IPS DF 19.7 (cell line): ENCODE measurements around the gene G2E3.
A peak's percentile ranks its signal among the peaks of the same experiment; 100 is the strongest.
"Not testable (repeated sequence)": the region's sequence is repeated elsewhere in the genome, so short reads cannot be mapped to it uniquely, and the experiment has no call there.

Experiments
- DNase-seq: peaks from one replicate; pipeline ENCODE4 v3.0.0-alpha.2; 2013; ENCODE audit warnings: low read depth, low spot score

G2E3 gene

GRCh38 chr14:30558675-30559555, at the start of gene G2E3:
G2E3 (plus strand) TSS chr14:30559158; CDS start chr14:30581080, 21,922 bp downstream.
- DNase-seq, result peak; percentile 74

- no peak for DNase-seq
Measured at GRCh38 chr14:30517737-30518136, 41.2 kb upstream of the G2E3 start.

GRCh38 chr14:30518867-30519560, 39.9 kb upstream of the G2E3 start:
- no peak for DNase-seq

- DNase-seq, result no peak
Measured at GRCh38 chr14:30519961-30520360, 39.0 kb upstream of the G2E3 start.

- no peak for DNase-seq
Measured at GRCh38 chr14:30520536-30520935, 38.4 kb upstream of the G2E3 start.

GRCh38 chr14:30521899-30522736, 36.8 kb upstream of the G2E3 start:
- DNase-seq, result no peak

GRCh38 chr14:30525833-30526232, 33.1 kb upstream of the G2E3 start:
- DNase-seq, result no peak

GRCh38 chr14:30527196-30527595, 31.8 kb upstream of the G2E3 start:
- DNase-seq, result peak; percentile 23

GRCh38 chr14:30528119-30528518, 30.8 kb upstream of the G2E3 start:
- no peak for DNase-seq

- DNase-seq, result no peak
Measured at GRCh38 chr14:30528778-30529642, 29.9 kb upstream of the G2E3 start.

GRCh38 chr14:30532264-30532663, 26.7 kb upstream of the G2E3 start:
- DNase-seq, result no peak

- no peak for DNase-seq
Measured at GRCh38 chr14:30533126-30533525, 25.8 kb upstream of the G2E3 start.

- no peak for DNase-seq
Measured at GRCh38 chr14:30541318-30541717, 17.6 kb upstream of the G2E3 start.

- DNase-seq, result not testable (repeated sequence)
Measured at GRCh38 chr14:30546735-30547134, 12.2 kb upstream of the G2E3 start.

- no peak for DNase-seq
Measured at GRCh38 chr14:30547388-30548048, 11.4 kb upstream of the G2E3 start.

GRCh38 chr14:30550335-30550734, 8.6 kb upstream of the G2E3 start:
- no peak for DNase-seq

GRCh38 chr14:30551460-30551859, 7.5 kb upstream of the G2E3 start:
- no peak for DNase-seq

- no peak for DNase-seq
Measured at GRCh38 chr14:30553311-30553989, 5.5 kb upstream of the G2E3 start.

GRCh38 chr14:30558362-30558674, 640 bp upstream of the G2E3 start:
- no peak for DNase-seq

GRCh38 chr14:30559638-30560091, 707 bp downstream of the G2E3 start:
- no peak for DNase-seq
